ENCODE data around the gene FAM107B.

- TF ChIP-seq CTCF (IDR thresholded peaks at IDR 0.05) = no peak
- TF ChIP-seq POLR2A (IDR thresholded peaks at IDR 0.05) = no peak
- TF ChIP-seq POLR2AphosphoS5 (IDR thresholded peaks at IDR 0.05) = no peak
Observed at GRCh38 chr10:14820775-14821154, 46.1 kb upstream of the FAM107B start.

Measured in breast epithelium (tissue), 3 donors.